H1 (cell line): Measurements from ENCODE around the gene OLR1. TPM values are rescaled to one million over a fixed set of nuclear protein-coding genes. Genes with fewer than 3 reads are reported as not detected.

Source experiments
- BRCA1 ChIP-seq: IDR thresholded peaks from 2 replicates; pipeline ENCODE4 v1.6.1; 2012; ENCODE audit warnings: low read depth, low read length, improper control_type of control experiment
- CBX8 ChIP-seq: fragments of 300-800, 300-1000 bp; sonication (generic); IDR thresholded peaks from 2 replicates; pipeline ENCODE4 v1.7.1; 2016; ENCODE audit warnings: low read depth, low read length, borderline replicate concordance
- CHD7 ChIP-seq: fragments of 300-600 bp; sonication (generic); IDR thresholded peaks from 2 replicates; pipeline ENCODE4 v1.7.1; 2012; ENCODE audit warnings: low read length, moderate library complexity, mild to moderate bottlenecking, inconsistent platforms; ENCODE audit not compliant: insufficient replicate concordance
- EP300 ChIP-seq, 2 experiments: IDR thresholded peaks; 1 replicate in 1 of 2; 2 replicates in 1 of 2; pipeline ENCODE4 v1.6.1; 2011 to 2012; ENCODE audit warnings: low read depth in 2 of 2, low read length in 2 of 2, mild to moderate bottlenecking in 2 of 2, borderline replicate concordance in 1 of 2, inconsistent platforms in 1 of 2, moderate library complexity in 1 of 2
- GTF2F1 ChIP-seq: IDR thresholded peaks from 2 replicates; pipeline ENCODE4 v1.6.1; 2012; ENCODE audit warnings: low read depth, low read length, improper control_type of control experiment, borderline replicate concordance
- NANOG ChIP-seq: IDR thresholded peaks from 2 replicates; pipeline ENCODE4 v1.6.1; 2011; ENCODE audit warnings: low read length, low read depth, mild to moderate bottlenecking, inconsistent platforms; ENCODE audit not compliant: insufficient read depth, poor library complexity, severe bottlenecking
- NRF1 ChIP-seq: IDR thresholded peaks from 2 replicates; pipeline ENCODE4 v1.6.1; 2011; ENCODE audit warnings: mild to moderate bottlenecking, low read depth, low read length, improper control_type of control experiment
- PHF8 ChIP-seq: fragments of 200-600 bp; sonication (generic); conservative IDR thresholded peaks from 2 replicates; pipeline ENCODE4 v1.7.1; 2012; ENCODE audit warnings: low read depth, mild to moderate bottlenecking, inconsistent platforms, low read length, moderate library complexity
- SP1 ChIP-seq: IDR thresholded peaks from 2 replicates; pipeline ENCODE4 v1.6.1; 2011; ENCODE audit warnings: low read depth, low read length
- YY1 ChIP-seq: IDR thresholded peaks from 2 replicates; pipeline ENCODE4 v1.6.1; 2011; ENCODE audit warnings: low read depth, mild to moderate bottlenecking, low read length
- polyA plus RNA-seq, 7 experiments: library from polyadenylated mRNA; depleted of rRNA in 3 of 7; stranded (reverse) in 5 of 7; unstranded in 2 of 7; fragments of >200 nt in 5 of 7; fragments of 200-250 nt in 2 of 7; gene quantifications; 1 replicate in 5 of 7; 2 replicates in 1 of 7; 4 replicates in 1 of 7; pipeline versions ENCODE4 v1.2.1 to v1.2.3, GENCODE V29; 2011 to 2013; ENCODE audit warnings: missing spikeins in 2 of 7, mixed read lengths in 2 of 7
- total RNA-seq: library from RNA; stranded (reverse); fragmentation: NEBNext Ultra II Directional; extraction: Animal tissue kit (Norgen Biotek cat#: 25700); gene quantifications from 2 replicates; pipeline ENCODE4 v1.2.1, GENCODE V29; 2021

The OLR1 gene
- total and polyA plus RNA-seq, 2 of the 8 experiments (the other 6 are each of a cell fraction or from before 2014, with no cell fraction given), result not detected

- TF ChIP-seq CHD7 (no peak), PHF8 (no peak), GTF2F1 (no peak), YY1 (no peak), BRCA1 (no peak), NANOG (no peak), NRF1 (no peak), CBX8 (no peak), SP1 (no peak), EP300 (IDR thresholded peaks at IDR 0.05; ENCODE audit: borderline replicate concordance in 1 of 2, low read depth in 2 of 2, low read length in 2 of 2) (no peak)
These were observed 2.8 kb downstream of the OLR1 start (continued) for GRCh38 chr12:10169104-10169503.
